AG10803 (cell line): ENCODE data around the gene PCDH9.

ENCODE experiments used
- DNase-seq: peaks from one replicate; pipeline ENCODE4 v3.0.0; 2010; ENCODE audit warnings: low read depth
- H3K4me3 ChIP-seq: 2 replicates; pipeline ENCODE4 v1.5.1; 2011; ENCODE audit warnings: mild to moderate bottlenecking, low read length, control low read depth
- CTCF ChIP-seq: conservative IDR thresholded peaks from 2 replicates; pipeline ENCODE4 v1.5.1; 2011; ENCODE audit warnings: mild to moderate bottlenecking, low read length, control low read depth, inconsistent platforms

Gene PCDH9

GRCh38 chr13:67087527-67087926, 142.6 kb downstream of the PCDH9 start:
- no peak overlapping the region for H3K4me3 ChIP-seq
- no peak for TF ChIP-seq CTCF
- DNase-seq, result no peak

- no peak for TF ChIP-seq CTCF
- H3K4me3 ChIP-seq, result no peak overlapping the region
- no peak for DNase-seq
These were observed 143.9 kb downstream of the PCDH9 start for GRCh38 chr13:67086260-67086659.

GRCh38 chr13:67084066-67084465, 146.1 kb downstream of the PCDH9 start:
- no peak for DNase-seq
- TF ChIP-seq CTCF, result no peak
- no peak overlapping the region for H3K4me3 ChIP-seq

- DNase-seq, result no peak
- TF ChIP-seq CTCF, result no peak
- no peak overlapping the region for H3K4me3 ChIP-seq
These were observed 146.6 kb downstream of the PCDH9 start for GRCh38 chr13:67083519-67083918.

GRCh38 chr13:67080351-67080750, 149.8 kb downstream of the PCDH9 start:
- no peak for TF ChIP-seq CTCF
- H3K4me3 ChIP-seq, result no peak overlapping the region
- no peak for DNase-seq

- no peak for DNase-seq
- TF ChIP-seq CTCF, result no peak
- no peak overlapping the region for H3K4me3 ChIP-seq
These were observed 152.1 kb downstream of the PCDH9 start for GRCh38 chr13:67078062-67078461.

GRCh38 chr13:67077132-67077531, 153.0 kb downstream of the PCDH9 start:
- DNase-seq, result no peak
- TF ChIP-seq CTCF, result no peak
- H3K4me3 ChIP-seq, result no peak overlapping the region
